Measurements from ENCODE around the gene MT2A.

Gene MT2A

GRCh38 chr16:56608043-56608875 lies at the start of gene MT2A:
TSS of gene MT2A (plus strand) at chr16:56608584. CDS start at chr16:56608656, 72 bp downstream.
- no peaks in the 10 kb centered on the region for H3K9me3 ChIP-seq (ENCODE audit: control insufficient read depth, low read length)
- H3K4me3 ChIP-seq (ENCODE audit: low read length) = peak within 1 kb of the TSS; percentile 92
- peak; percentile 99 for DNase-seq (ENCODE audit: low read depth)
- H3K27me3 ChIP-seq (replicated peaks; ENCODE audit: control insufficient read depth, insufficient read depth, low read length) = no peaks in the 10 kb centered on the region
- H3K36me3 ChIP-seq (ENCODE audit: control insufficient read depth, insufficient read depth, low read length, severe bottlenecking) = no peaks in the 10 kb centered on the region
- H3K4me1 ChIP-seq (ENCODE audit: control insufficient read depth, insufficient read depth, low read length) = peaks cover 58% of the 10 kb centered on the region
- peak within 1 kb of the TSS; percentile 90 for H3K9ac ChIP-seq (ENCODE audit: low read length)

- Histone ChIP-seq H3K4me3 (ENCODE audit: low read length) (no peak overlapping the region), H3K9ac (ENCODE audit: low read length) (no peak overlapping the region), H3K9me3 (ENCODE audit: control insufficient read depth, low read length) (no peaks in the 10 kb centered on the region), H3K27me3 (replicated peaks; ENCODE audit: control insufficient read depth, insufficient read depth, low read length) (peaks cover 8% of the 10 kb centered on the region), H3K4me1 (ENCODE audit: control insufficient read depth, insufficient read depth, low read length) (no peaks in the 10 kb centered on the region), H3K36me3 (ENCODE audit: control insufficient read depth, insufficient read depth, low read length, severe bottlenecking) (no peaks in the 10 kb centered on the region)
- no peak for DNase-seq (ENCODE audit: low read depth)
Observed at GRCh38 chr16:56559109-56559508, 49.3 kb upstream of the MT2A start.

- no peaks in the 10 kb centered on the region for H3K4me1 ChIP-seq (ENCODE audit: control insufficient read depth, insufficient read depth, low read length)
- H3K9me3 ChIP-seq (ENCODE audit: control insufficient read depth, low read length) = no peaks in the 10 kb centered on the region
- no peaks in the 10 kb centered on the region for H3K27me3 ChIP-seq (replicated peaks; ENCODE audit: control insufficient read depth, insufficient read depth, low read length)
- H3K4me3 ChIP-seq (ENCODE audit: low read length) = no peak overlapping the region
- no peak overlapping the region for H3K9ac ChIP-seq (ENCODE audit: low read length)
- no peaks in the 10 kb centered on the region for H3K36me3 ChIP-seq (ENCODE audit: control insufficient read depth, insufficient read depth, low read length, severe bottlenecking)
- no peak for DNase-seq (ENCODE audit: low read depth)
Observed at GRCh38 chr16:56560447-56560846, 47.9 kb upstream of the MT2A start.

GRCh38 chr16:56561126-56561525 lies 47.3 kb upstream of the MT2A start:
- DNase-seq (ENCODE audit: low read depth) = no peak
- peaks cover 6% of the 10 kb centered on the region for H3K27me3 ChIP-seq (replicated peaks; ENCODE audit: control insufficient read depth, insufficient read depth, low read length)
- no peaks in the 10 kb centered on the region for H3K36me3 ChIP-seq (ENCODE audit: control insufficient read depth, insufficient read depth, low read length, severe bottlenecking)
- H3K9ac ChIP-seq (ENCODE audit: low read length) = no peak overlapping the region
- no peak overlapping the region for H3K4me3 ChIP-seq (ENCODE audit: low read length)
- H3K4me1 ChIP-seq (ENCODE audit: control insufficient read depth, insufficient read depth, low read length) = no peaks in the 10 kb centered on the region
- H3K9me3 ChIP-seq (ENCODE audit: control insufficient read depth, low read length) = no peaks in the 10 kb centered on the region

GRCh38 chr16:56564793-56565477 lies 43.4 kb upstream of the MT2A start, which contains the start of gene MT4:
TSS of gene MT4 (plus strand) at chr16:56565073. CDS start at chr16:56565129, 56 bp downstream.
- Histone ChIP-seq H3K4me1 (ENCODE audit: control insufficient read depth, insufficient read depth, low read length) (no peaks in the 10 kb centered on the region), H3K9ac (ENCODE audit: low read length) (no peak within 1 kb of the TSS), H3K27me3 (replicated peaks; ENCODE audit: control insufficient read depth, insufficient read depth, low read length) (peaks cover 19% of the 10 kb centered on the region), H3K4me3 (ENCODE audit: low read length) (no peak within 1 kb of the TSS), H3K36me3 (ENCODE audit: control insufficient read depth, insufficient read depth, low read length, severe bottlenecking) (no peaks in the 10 kb centered on the region), H3K9me3 (ENCODE audit: control insufficient read depth, low read length) (no peaks in the 10 kb centered on the region)
- no peak for DNase-seq (ENCODE audit: low read depth)

GRCh38 chr16:56569971-56570370 lies 38.4 kb upstream of the MT2A start:
- no peaks in the 10 kb centered on the region for H3K36me3 ChIP-seq (ENCODE audit: control insufficient read depth, insufficient read depth, low read length, severe bottlenecking)
- no peaks in the 10 kb centered on the region for H3K4me1 ChIP-seq (ENCODE audit: control insufficient read depth, insufficient read depth, low read length)
- no peak overlapping the region for H3K9ac ChIP-seq (ENCODE audit: low read length)
- H3K27me3 ChIP-seq (replicated peaks; ENCODE audit: control insufficient read depth, insufficient read depth, low read length) = peaks cover 19% of the 10 kb centered on the region
- peaks cover 5% of the 10 kb centered on the region for H3K9me3 ChIP-seq (ENCODE audit: control insufficient read depth, low read length)
- DNase-seq (ENCODE audit: low read depth) = no peak
- H3K4me3 ChIP-seq (ENCODE audit: low read length) = no peak overlapping the region

GRCh38 chr16:56571525-56571924 lies 36.9 kb upstream of the MT2A start:
- H3K4me1 ChIP-seq (ENCODE audit: control insufficient read depth, insufficient read depth, low read length) = no peaks in the 10 kb centered on the region
- peaks cover 10% of the 10 kb centered on the region for H3K27me3 ChIP-seq (replicated peaks; ENCODE audit: control insufficient read depth, insufficient read depth, low read length)
- no peak overlapping the region for H3K4me3 ChIP-seq (ENCODE audit: low read length)

GRCh38 chr16:56574625-56575024 lies 33.8 kb upstream of the MT2A start:
- H3K27me3 ChIP-seq (replicated peaks; ENCODE audit: control insufficient read depth, insufficient read depth, low read length) = no peaks in the 10 kb centered on the region
- H3K4me3 ChIP-seq (ENCODE audit: low read length) = no peak overlapping the region
- no peaks in the 10 kb centered on the region for H3K4me1 ChIP-seq (ENCODE audit: control insufficient read depth, insufficient read depth, low read length)
- H3K36me3 ChIP-seq (ENCODE audit: control insufficient read depth, insufficient read depth, low read length, severe bottlenecking) = no peaks in the 10 kb centered on the region
- no peak overlapping the region for H3K9ac ChIP-seq (ENCODE audit: low read length)
- peaks cover 5% of the 10 kb centered on the region for H3K9me3 ChIP-seq (ENCODE audit: control insufficient read depth, low read length)
- no peak for DNase-seq (ENCODE audit: low read depth)

More at GRCh38 chr16:56571525-56571924, 36.9 kb upstream of the MT2A start:
- DNase-seq (ENCODE audit: low read depth) = no peak
- peaks cover 5% of the 10 kb centered on the region for H3K9me3 ChIP-seq (ENCODE audit: control insufficient read depth, low read length)
- no peak overlapping the region for H3K9ac ChIP-seq (ENCODE audit: low read length)
- H3K36me3 ChIP-seq (ENCODE audit: control insufficient read depth, insufficient read depth, low read length, severe bottlenecking) = no peaks in the 10 kb centered on the region

GRCh38 chr16:56576585-56577299 lies 31.6 kb upstream of the MT2A start:
- Histone ChIP-seq H3K4me3 (ENCODE audit: low read length) (no peak overlapping the region), H3K36me3 (ENCODE audit: control insufficient read depth, insufficient read depth, low read length, severe bottlenecking) (no peaks in the 10 kb centered on the region), H3K9me3 (ENCODE audit: control insufficient read depth, low read length) (peaks cover 5% of the 10 kb centered on the region), H3K4me1 (ENCODE audit: control insufficient read depth, insufficient read depth, low read length) (peaks cover 3% of the 10 kb centered on the region), H3K9ac (ENCODE audit: low read length) (no peak overlapping the region), H3K27me3 (replicated peaks; ENCODE audit: control insufficient read depth, insufficient read depth, low read length) (no peaks in the 10 kb centered on the region)
- DNase-seq (ENCODE audit: low read depth) = peak; percentile 75

GRCh38 chr16:56577300-56577625 lies 31.1 kb upstream of the MT2A start:
- no peak overlapping the region for H3K4me3 ChIP-seq (ENCODE audit: low read length)
- H3K9ac ChIP-seq (ENCODE audit: low read length) = no peak overlapping the region
- peaks cover 5% of the 10 kb centered on the region for H3K9me3 ChIP-seq (ENCODE audit: control insufficient read depth, low read length)
- no peaks in the 10 kb centered on the region for H3K27me3 ChIP-seq (replicated peaks; ENCODE audit: control insufficient read depth, insufficient read depth, low read length)
- no peaks in the 10 kb centered on the region for H3K36me3 ChIP-seq (ENCODE audit: control insufficient read depth, insufficient read depth, low read length, severe bottlenecking)
- no peak for DNase-seq (ENCODE audit: low read depth)
- H3K4me1 ChIP-seq (ENCODE audit: control insufficient read depth, insufficient read depth, low read length) = peaks cover 3% of the 10 kb centered on the region

- no peaks in the 10 kb centered on the region for H3K9me3 ChIP-seq (ENCODE audit: control insufficient read depth, low read length)
- no peaks in the 10 kb centered on the region for H3K27me3 ChIP-seq (replicated peaks; ENCODE audit: control insufficient read depth, insufficient read depth, low read length)
- H3K9ac ChIP-seq (ENCODE audit: low read length) = no peak overlapping the region
- peaks cover 13% of the 10 kb centered on the region for H3K4me1 ChIP-seq (ENCODE audit: control insufficient read depth, insufficient read depth, low read length)
- H3K4me3 ChIP-seq (ENCODE audit: low read length) = no peak overlapping the region
- no peaks in the 10 kb centered on the region for H3K36me3 ChIP-seq (ENCODE audit: control insufficient read depth, insufficient read depth, low read length, severe bottlenecking)
- no peak for DNase-seq (ENCODE audit: low read depth)
Observed at GRCh38 chr16:56580391-56581048, 27.9 kb upstream of the MT2A start.

All from adipocyte (in vitro differentiated cells).